B cell (primary cell): ENCODE results near the gene TRIM52. TPM values are rescaled to one million over a fixed set of nuclear protein-coding genes. Genes with fewer than 3 reads are reported as not detected.
A peak's percentile ranks its signal among the peaks of the same experiment; 100 is the strongest.

ENCODE experiments used
- ATAC-seq: fragments of 200-7000 bp; cut with Tn5 transposase; one replicate; pipeline ENCODE4 v1.10.0; 2021; ENCODE audit warnings: low read depth, mild to moderate bottlenecking, moderate number of reproducible peaks, moderate library complexity
- CTCF ChIA-PET: fragments of 350-600 bp; sonication (Branson Sonifier 250); formaldehyde crosslinking; loops from one replicate; lab custom pipeline; 2021; ENCODE audit warnings: antibody characterized with exemption, inconsistent platforms; lab: Charles Lee
- POLR2A ChIA-PET: fragments of 350-600 bp; sonication (Branson Sonifier 250); formaldehyde crosslinking; loops from one replicate; lab custom pipeline; 2021; ENCODE audit warnings: antibody characterized with exemption; lab: Charles Lee
- DNase-seq: peaks from one replicate; pipeline ENCODE4 v3.0.0; 2013
- H2AFZ ChIP-seq: 2 replicates; pipeline ENCODE4 v1.6.1; 2012; ENCODE audit warnings: mild to moderate bottlenecking, low read depth, low read length; ENCODE audit not compliant: insufficient read depth, poor library complexity, severe bottlenecking
- H3K27ac ChIP-seq, 2 donors: 1 replicate in 1 of 2; 2 replicates in 1 of 2; pipeline ENCODE4 v1.5.1; 2012 to 2013; ENCODE audit warnings: low read length in 2 of 2, mild to moderate bottlenecking in 2 of 2, moderate library complexity in 1 of 2
- H3K27me3 ChIP-seq, 4 experiments: fragments of 200-600 bp in 1 of 4; sonication (generic) in 1 of 4; replicated peaks in 1 of 4; 1 replicate in 2 of 4; 2 replicates in 2 of 4; pipeline versions ENCODE4 v1.6.1 to v1.7.0; 2013 to 2016; ENCODE audit warnings: low read length in 3 of 4, mild to moderate bottlenecking in 2 of 4, mixed read lengths in 1 of 4, moderate library complexity in 1 of 4; ENCODE audit not compliant: insufficient read depth in 4 of 4, control insufficient read depth in 3 of 4; ENCODE audit errors: control extremely low read depth in 1 of 4
- H3K36me3 ChIP-seq, 2 experiments: replicated peaks in 1 of 2; 1 replicate in 1 of 2; 2 replicates in 1 of 2; pipeline versions ENCODE4 v1.6.1 to v1.7.1; 2013; ENCODE audit warnings: low read length in 1 of 2; ENCODE audit not compliant: insufficient read depth in 2 of 2, control insufficient read depth in 1 of 2; ENCODE audit errors: control extremely low read depth in 1 of 2, extremely low read depth in 1 of 2
- H3K4me1 ChIP-seq, 2 donors: fragments of 200-600 bp in 1 of 2; sonication (generic) in 1 of 2; 1 replicate in 1 of 2; 2 replicates in 1 of 2; pipeline versions ENCODE4 v1.5.1 to v1.6.1; 2013 to 2017; ENCODE audit warnings: low read length in 2 of 2; ENCODE audit not compliant: control insufficient read depth in 2 of 2, insufficient read depth in 2 of 2
- H3K4me2 ChIP-seq: replicated peaks from 2 replicates; pipeline ENCODE3; 2012; ENCODE audit warnings: mild to moderate bottlenecking, low read depth, low read length; ENCODE audit not compliant: poor library complexity, severe bottlenecking
- H3K4me3 ChIP-seq, 5 experiments: fragments of 200-600 bp in 1 of 5; sonication (generic) in 1 of 5; 1 replicate in 3 of 5; 2 replicates in 2 of 5; pipeline versions ENCODE4 v1.5.1 to v1.7.0; 2011 to 2016; ENCODE audit warnings: low read length in 4 of 5, mild to moderate bottlenecking in 4 of 5, low read depth in 2 of 5, control low read depth in 1 of 5, moderate library complexity in 1 of 5; ENCODE audit not compliant: insufficient read depth in 1 of 5; ENCODE audit errors: control extremely low read depth in 1 of 5, extremely low read depth in 1 of 5
- H3K79me2 ChIP-seq: fragments of 200-600 bp; sonication (generic); one replicate; pipeline ENCODE4 v1.6.0; 2016; ENCODE audit warnings: low read length; ENCODE audit not compliant: control insufficient read depth, insufficient read depth
- H3K9ac ChIP-seq: fragments of 200-600 bp; sonication (generic); 2 replicates; pipeline ENCODE4 v1.6.1; 2017; ENCODE audit warnings: mild to moderate bottlenecking, low read length, moderate library complexity
- H3K9me3 ChIP-seq, 3 donors: one replicate each; pipeline versions ENCODE4 v1.6.1 to v1.7.1; 2013; ENCODE audit warnings: low read length in 2 of 3; ENCODE audit not compliant: control insufficient read depth in 2 of 3, insufficient read depth in 1 of 3; ENCODE audit errors: control extremely low read depth in 1 of 3
- H4K20me1 ChIP-seq: 2 replicates; pipeline ENCODE4 v1.6.0; 2012; ENCODE audit warnings: mild to moderate bottlenecking, low read length; ENCODE audit not compliant: insufficient read depth, control insufficient read depth, poor library complexity, severe bottlenecking
- H3K27ac Mint-ChIP-seq: one replicate; pipeline ENCODE4 v1.8.0; 2021; ENCODE audit warnings: mixed read lengths
- H3K27me3 Mint-ChIP-seq: one replicate; pipeline ENCODE4 v1.8.0; 2021; ENCODE audit warnings: mixed read lengths
- H3K4me1 Mint-ChIP-seq: one replicate; pipeline ENCODE4 v1.8.0; 2021; ENCODE audit warnings: mixed read lengths
- H3K4me3 Mint-ChIP-seq: one replicate; pipeline ENCODE4 v1.8.0; 2021; ENCODE audit warnings: mixed read lengths
- H3K9me3 Mint-ChIP-seq: one replicate; pipeline ENCODE4 v1.8.0; 2022; ENCODE audit warnings: mixed read lengths; ENCODE audit not compliant: insufficient read depth
- EZH2 ChIP-seq: IDR thresholded peaks from 2 replicates; pipeline ENCODE4 v1.6.1; 2012; ENCODE audit warnings: borderline replicate concordance, low read depth, mild to moderate bottlenecking, moderate library complexity, low read length; ENCODE audit not compliant: insufficient read depth, poor library complexity, severe bottlenecking
- WGBS: methylation state at CpG from one replicate; pipeline ENCODE4 v1.1.5; 2013; ENCODE audit warnings: missing lambda C conversion rate; ENCODE audit not compliant: insufficient coverage; 5-methylcytosine and 5-hydroxymethylcytosine counted together
- intact Hi-C: fragments of 100-400 bp; cut with micrococcal nuclease; formaldehyde crosslinking; loops from one replicate; pipeline ENCODE4 v1.10.0; 2022
- polyA plus RNA-seq: library from polyadenylated mRNA; depleted of rRNA; stranded (reverse); fragments of >200 nt; gene quantifications from 2 replicates; pipeline ENCODE4 v1.2.3, GENCODE V29; 2012
- total RNA-seq, 2 donors: library from RNA; stranded (reverse); fragments of 120-200 nt in 1 of 2; gene quantifications; 1 replicate in 1 of 2; 2 replicates in 1 of 2; pipeline versions ENCODE4 v1.2.3 to v1.2.4, GENCODE V29; 2013 to 2022
- TF ChIP-seq, protein P1 (sequence below): fragments of 200-600 bp; IDR thresholded peaks from one replicate; pipeline ENCODE4 v1.8.0; 2022; ENCODE audit warnings: antibody characterized with exemption, mild to moderate bottlenecking

Gene TRIM52
- total and polyA plus RNA-seq, 2 donors (not counting 1 experiment from before 2014, with no cell fraction given): 29.9 to 61.3 TPM

DNA sequence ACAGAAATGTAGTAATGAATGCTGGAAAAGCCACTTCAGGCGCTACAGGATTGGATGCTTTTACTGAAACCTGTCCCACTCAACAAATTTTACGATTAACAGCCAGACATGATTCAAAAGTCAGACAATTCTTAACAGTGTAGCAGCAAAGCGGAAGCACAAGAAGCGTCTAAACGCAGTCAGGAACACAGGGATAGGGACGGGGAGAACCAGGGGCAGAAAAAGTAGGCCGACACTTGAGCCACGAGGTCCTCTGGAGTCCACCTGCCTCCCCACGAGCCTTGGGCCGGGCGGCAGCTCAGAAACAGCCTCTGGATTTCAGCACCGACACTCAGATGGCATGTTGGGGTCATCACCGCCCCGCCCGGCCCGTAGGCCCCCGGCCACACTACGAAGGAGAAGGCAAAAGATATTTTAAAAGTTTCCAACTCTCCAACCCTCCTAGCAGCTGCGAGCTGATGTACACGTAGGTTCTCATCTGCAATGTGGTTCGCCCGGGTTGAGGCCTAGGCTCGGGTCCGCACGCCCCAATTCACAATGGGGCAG is 17.9 kb downstream of the TRIM52 start:
- TF ChIP-seq, protein P1, sequence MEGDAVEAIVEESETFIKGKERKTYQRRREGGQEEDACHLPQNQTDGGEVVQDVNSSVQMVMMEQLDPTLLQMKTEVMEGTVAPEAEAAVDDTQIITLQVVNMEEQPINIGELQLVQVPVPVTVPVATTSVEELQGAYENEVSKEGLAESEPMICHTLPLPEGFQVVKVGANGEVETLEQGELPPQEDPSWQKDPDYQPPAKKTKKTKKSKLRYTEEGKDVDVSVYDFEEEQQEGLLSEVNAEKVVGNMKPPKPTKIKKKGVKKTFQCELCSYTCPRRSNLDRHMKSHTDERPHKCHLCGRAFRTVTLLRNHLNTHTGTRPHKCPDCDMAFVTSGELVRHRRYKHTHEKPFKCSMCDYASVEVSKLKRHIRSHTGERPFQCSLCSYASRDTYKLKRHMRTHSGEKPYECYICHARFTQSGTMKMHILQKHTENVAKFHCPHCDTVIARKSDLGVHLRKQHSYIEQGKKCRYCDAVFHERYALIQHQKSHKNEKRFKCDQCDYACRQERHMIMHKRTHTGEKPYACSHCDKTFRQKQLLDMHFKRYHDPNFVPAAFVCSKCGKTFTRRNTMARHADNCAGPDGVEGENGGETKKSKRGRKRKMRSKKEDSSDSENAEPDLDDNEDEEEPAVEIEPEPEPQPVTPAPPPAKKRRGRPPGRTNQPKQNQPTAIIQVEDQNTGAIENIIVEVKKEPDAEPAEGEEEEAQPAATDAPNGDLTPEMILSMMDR: no peak
- TF ChIP-seq EZH2: no peak
- POLR2A ChIA-PET: interaction anchor here (0.8 to 6.9 kb wide), 6 partner anchors 9 to 55 kb away, joined by 3 to 46 read pairs (median 4); partner anchors contain the start of genes TRIM41 and TRIM52
- H3K27me3 Mint-ChIP-seq: no peaks in the 10 kb centered on the region
- no peak for DNase-seq
- peak overlapping the region; percentile 83 for H3K4me2 ChIP-seq
- H3K4me3 ChIP-seq: peak overlapping the region; percentile 70 to 99 (median 98)
- H3K79me2 ChIP-seq: peaks cover 58% of the 10 kb centered on the region
- peak overlapping the region; percentile 96 for H3K27ac Mint-ChIP-seq
- peaks cover 44% of the 10 kb centered on the region for H4K20me1 ChIP-seq
- peak overlapping the region; percentile 84 to 92 for H3K27ac ChIP-seq
- ATAC-seq: peak; percentile 2
- peak overlapping the region; percentile 81 for H2AFZ ChIP-seq
- under 1% methylated on average over 25 of the region's 25 CpGs for WGBS
- peak overlapping the region; percentile 76 for H3K9ac ChIP-seq
- CTCF ChIA-PET: interaction anchor here (0.7 to 3.1 kb wide), 7 partner anchors 14 to 59 kb away, joined by 3 to 9 read pairs (median 4); partner anchors contain the start of gene TRIM41
- intact Hi-C loops: loop anchor here (5.0 kb wide), 2 partner anchors 36 to 441 kb away; partner anchors contain the start of genes MGAT1 and TRIM7
- H3K27me3 ChIP-seq: no peaks in the 10 kb centered on the region
- peaks cover 7 to 44% of the 10 kb centered on the region in 2 experiments for H3K36me3 ChIP-seq
- peak overlapping the region; percentile 99 for H3K4me3 Mint-ChIP-seq
- no peaks in the 10 kb centered on the region for H3K9me3 Mint-ChIP-seq
- peaks cover 64% of the 10 kb centered on the region for H3K4me1 Mint-ChIP-seq
- peaks cover 40 to 54% of the 10 kb centered on the region in 2 donors for H3K4me1 ChIP-seq
- H3K9me3 ChIP-seq: no peaks in the 10 kb centered on the region

DNA sequence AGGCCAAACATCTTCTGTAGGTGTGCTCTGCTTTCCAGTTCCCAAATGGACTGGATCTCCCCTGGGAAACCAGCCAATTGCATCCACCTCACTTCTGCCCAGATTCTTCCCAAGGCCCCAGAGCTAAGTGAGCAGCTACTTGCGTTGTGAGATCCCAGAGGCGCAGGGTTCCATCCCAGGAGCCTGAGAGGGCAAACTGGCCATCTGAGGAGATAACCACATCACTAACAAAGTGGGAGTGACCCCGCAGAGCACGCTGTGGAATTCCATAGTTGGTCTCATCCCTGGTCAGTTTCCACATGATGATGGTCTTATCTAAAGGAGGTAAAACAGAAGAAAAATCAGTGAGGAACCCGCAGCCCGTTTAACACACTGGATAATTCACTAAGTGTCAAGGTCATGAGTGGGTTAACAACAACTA is 18.9 kb downstream of the TRIM52 start:
- Histone ChIP-seq H3K79me2 (peaks cover 57% of the 10 kb centered on the region), H3K4me3 (peak overlapping the region; percentile 70 to 99 (median 98)), H3K4me2 (peak overlapping the region; percentile 83), H3K27me3 (no peaks in the 10 kb centered on the region), H2AFZ (no peak overlapping the region), H3K4me1 (peaks cover 32 to 45% of the 10 kb centered on the region in 2 donors), H3K36me3 (peaks cover 10 to 54% of the 10 kb centered on the region in 2 experiments), H3K9ac (peak overlapping the region; percentile 76), H3K9me3 (no peaks in the 10 kb centered on the region), H4K20me1 (peaks cover 55% of the 10 kb centered on the region), H3K27ac (peak overlapping the region in 1 of 2 donors; percentile 84)
- WGBS: 61% methylated on average over 3 of the region's 6 CpGs
- Mint-ChIP-seq H3K4me1 (peaks cover 56% of the 10 kb centered on the region), H3K27me3 (no peaks in the 10 kb centered on the region), H3K9me3 (no peaks in the 10 kb centered on the region), H3K4me3 (peak overlapping the region; percentile 99), H3K27ac (peak overlapping the region; percentile 96)
- intact Hi-C loops: loop anchor here (5.0 kb wide), 2 partner anchors 35 to 440 kb away; partner anchors contain the start of genes MGAT1 and TRIM7
- no peak for TF ChIP-seq EZH2
- TF ChIP-seq, protein P1: no peak
- DNase-seq (no peak), ATAC-seq (no peak)
- CTCF ChIA-PET: interaction anchor here (1.4 to 3.1 kb wide), 4 partner anchors 16 to 58 kb away, joined by 3 to 9 read pairs (median 4); partner anchors contain the start of gene TRIM41
- POLR2A ChIA-PET: interaction anchor here (0.7 to 6.9 kb wide), 3 partner anchors 13 to 19 kb away, joined by 3 to 46 read pairs (median 45); partner anchors contain the start of genes TRIM41 and TRIM52
